ENCODE data around the gene C2. TPM values are rescaled to one million over a fixed set of nuclear protein-coding genes. Genes with fewer than 3 reads are reported as not detected.

The C2 gene
- total RNA-seq, 4 donors from 2014 or later = 2.5 to 6.2 (median 4.4) TPM

- WGBS, 2 donors = 69 to 82% methylated on average over 3 of the region's 3 CpGs
- intact Hi-C loops (cut with DNase I) = no loop called here
- no peak for TF ChIP-seq POLR2A (IDR thresholded peaks at IDR 0.05)
- TF ChIP-seq CTCF (IDR thresholded peaks at IDR 0.05) = no peak
These were observed 7.5 kb downstream of the C2 start for GRCh38 chr6:31935021-31935420.

GRCh38 chr6:31935823-31936222, 8.3 kb downstream of the C2 start:
- TF ChIP-seq POLR2A (IDR thresholded peaks at IDR 0.05) (no peak), CTCF (IDR thresholded peaks at IDR 0.05) (no peak)
- WGBS, 2 donors = 80 to 88% methylated on average over 9 of the region's 9 CpGs
- H3K36me3 ChIP-seq = no peaks in the 10 kb centered on the region
- intact Hi-C loops (cut with DNase I) = no loop called here
- H3K4me1 ChIP-seq = no peaks in the 10 kb centered on the region
- no peaks in the 10 kb centered on the region for H3K27me3 ChIP-seq
- no peak for DNase-seq
- no peak overlapping the region for H3K4me3 ChIP-seq (replicated peaks in 1 of 3)
- H3K27ac ChIP-seq = no peak overlapping the region
- H3K9me3 ChIP-seq = no peaks in the 10 kb centered on the region

More at GRCh38 chr6:31935021-31935420, 7.5 kb downstream of the C2 start:
- no peak overlapping the region for H3K4me3 ChIP-seq (replicated peaks in 1 of 3)
- no peak for DNase-seq
- no peak overlapping the region for H3K27ac ChIP-seq
- H3K4me1 ChIP-seq = no peaks in the 10 kb centered on the region
- no peaks in the 10 kb centered on the region for H3K9me3 ChIP-seq
- no peaks in the 10 kb centered on the region for H3K27me3 ChIP-seq
- H3K36me3 ChIP-seq = no peaks in the 10 kb centered on the region

GRCh38 chr6:31940256-31940664, 12.7 kb downstream of the C2 start:
- H3K4me3 ChIP-seq (replicated peaks in 1 of 3) = no peak overlapping the region
- no peaks in the 10 kb centered on the region for H3K27me3 ChIP-seq
- no peak for DNase-seq
- H3K9me3 ChIP-seq = no peaks in the 10 kb centered on the region
- no peaks in the 10 kb centered on the region for H3K36me3 ChIP-seq
- WGBS, 2 donors = 28 to 32% methylated on average over 6 of the region's 6 CpGs
- TF ChIP-seq CTCF (IDR thresholded peaks at IDR 0.05) (no peak), POLR2A (IDR thresholded peaks at IDR 0.05) (no peak)
- H3K4me1 ChIP-seq = peaks cover 0 to 7% of the 10 kb centered on the region in 2 donors
- H3K27ac ChIP-seq = no peak overlapping the region
- intact Hi-C loops (cut with DNase I) = no loop called here

- intact Hi-C loops (cut with DNase I) = no loop called here
- H3K9me3 ChIP-seq = no peaks in the 10 kb centered on the region
- H3K4me1 ChIP-seq = peaks cover 0 to 19% of the 10 kb centered on the region in 2 donors
These were observed 16.2 kb downstream of the C2 start for GRCh38 chr6:31943742-31944141.

GRCh38 chr6:31945154-31945506, 17.6 kb downstream of the C2 start:
- TF ChIP-seq POLR2A (IDR thresholded peaks at IDR 0.05) (no peak), CTCF (IDR thresholded peaks at IDR 0.05) (no peak)
- WGBS, 2 donors = 81 to 88% methylated on average over 9 of the region's 9 CpGs
- intact Hi-C loops (cut with DNase I) = no loop called here
- Histone ChIP-seq H3K9me3 (no peaks in the 10 kb centered on the region), H3K4me1 (peaks cover 0 to 19% of the 10 kb centered on the region in 2 donors), H3K27me3 (no peaks in the 10 kb centered on the region), H3K36me3 (no peaks in the 10 kb centered on the region), H3K4me3 (replicated peaks in 1 of 3) (no peak overlapping the region), H3K27ac (peak overlapping the region; percentile 74 to 87 (median 75))
- no peak for DNase-seq

More at GRCh38 chr6:31943742-31944141, 16.2 kb downstream of the C2 start:
- no peaks in the 10 kb centered on the region for H3K27me3 ChIP-seq
- no peak for DNase-seq
- H3K27ac ChIP-seq = no peak overlapping the region
- H3K4me3 ChIP-seq (replicated peaks in 1 of 3) = no peak overlapping the region
- 75 to 82% methylated on average over 3 of the region's 3 CpGs for WGBS, 2 donors
- H3K36me3 ChIP-seq = no peaks in the 10 kb centered on the region
- no peak for TF ChIP-seq POLR2A (IDR thresholded peaks at IDR 0.05)
- TF ChIP-seq CTCF (IDR thresholded peaks at IDR 0.05) = no peak
